Endothelial cell of umbilical vein (primary cell): ENCODE data around the gene SKI. TPM values are rescaled to one million over a fixed set of nuclear protein-coding genes. Genes with fewer than 3 reads are reported as not detected.

Source experiments
- BruUV-seq: library from RNA; stranded (reverse); fragments of 400-500 nt; replicated peaks from 2 replicates; lab custom pipeline; 2021; lab: Mats Ljungman, UMichigan
- CTCF ChIA-PET: fragments of 300-600, 350-600 bp; sonication (Branson Sonifier 250); formaldehyde crosslinking; loops from one replicate; lab custom pipeline; 2021; ENCODE audit warnings: antibody characterized with exemption, inconsistent platforms; lab: Charles Lee
- POLR2A ChIA-PET: fragments of 300-600, 350-600 bp; sonication (Branson Sonifier 250); formaldehyde crosslinking; loops from one replicate; lab custom pipeline; 2021; ENCODE audit warnings: antibody characterized with exemption, inconsistent platforms; lab: Charles Lee
- DNase-seq: peaks from one replicate; pipeline ENCODE4 v3.0.0-alpha.2; 2011; ENCODE audit warnings: low read depth, low spot score
- FAIRE-seq: peaks from 2 replicates; lab custom pipeline; 2011; peaks lifted over from hg19 to GRCh38; lab: Jason Lieb, UNC
- H2AFZ ChIP-seq: 2 replicates; pipeline ENCODE4 v1.6.0; 2012; ENCODE audit warnings: low read depth, low read length, control low read depth, inconsistent platforms
- H3K27ac ChIP-seq: 2 replicates; pipeline ENCODE4 v1.5.1; 2011; ENCODE audit warnings: low read depth, mild to moderate bottlenecking, control low read depth, low read length, moderate library complexity; ENCODE audit not compliant: insufficient read depth
- H3K27me3 ChIP-seq, 2 experiments: 2 replicates each; pipeline versions ENCODE4 v1.6.0 to v1.6.1; 2011; ENCODE audit warnings: low read length in 2 of 2, mixed read lengths in 1 of 2; ENCODE audit not compliant: control insufficient read depth in 2 of 2, insufficient read depth in 2 of 2
- H3K36me3 ChIP-seq, 2 experiments: 2 replicates in 1 of 2; 3 replicates in 1 of 2; pipeline ENCODE4 v1.5.1; 2011; ENCODE audit warnings: low read length in 2 of 2, mild to moderate bottlenecking in 1 of 2, moderate library complexity in 1 of 2; ENCODE audit not compliant: control insufficient read depth in 2 of 2, insufficient read depth in 2 of 2; ENCODE audit errors: extremely low read depth in 1 of 2
- H3K4me1 ChIP-seq: 3 replicates; pipeline ENCODE4 v1.5.1; 2011; ENCODE audit warnings: mild to moderate bottlenecking, low read length; ENCODE audit not compliant: control insufficient read depth, insufficient read depth; ENCODE audit errors: extremely low read depth
- H3K4me2 ChIP-seq: 2 replicates; pipeline ENCODE4 v1.6.1; 2011; ENCODE audit warnings: low read length, control low read depth, mixed read lengths; ENCODE audit not compliant: insufficient read depth
- H3K4me3 ChIP-seq, 3 experiments: fragments of 200-600 bp in 1 of 3; sonication (generic), shearing (Covaris generic) in 1 of 3; replicated peaks in 1 of 3; 2 replicates each; pipeline ENCODE4 v1.5.1; 2011 to 2016; ENCODE audit warnings: control low read depth in 3 of 3, low read length in 3 of 3, mild to moderate bottlenecking in 2 of 3, inconsistent platforms in 1 of 3, low read depth in 1 of 3, moderate library complexity in 1 of 3; ENCODE audit not compliant: insufficient read depth in 1 of 3
- H3K79me2 ChIP-seq: 2 replicates; pipeline ENCODE4 v1.6.0; 2012; ENCODE audit warnings: low read length, inconsistent platforms; ENCODE audit not compliant: control insufficient read depth, insufficient read depth
- H3K9ac ChIP-seq: replicated peaks from 2 replicates; pipeline ENCODE3; 2011; ENCODE audit warnings: low read length, control low read depth; ENCODE audit not compliant: insufficient read depth; ENCODE audit errors: extremely low read depth
- H3K9me1 ChIP-seq: replicated peaks from 3 replicates; pipeline ENCODE4 v1.6.0; 2011; ENCODE audit warnings: mild to moderate bottlenecking, low read length; ENCODE audit not compliant: control insufficient read depth, insufficient read depth; ENCODE audit errors: extremely low read depth
- H3K9me3 ChIP-seq: replicated peaks from 2 replicates; pipeline ENCODE4 v1.5.1; 2012; ENCODE audit warnings: low read length, inconsistent platforms; ENCODE audit not compliant: control insufficient read depth, insufficient read depth
- H4K20me1 ChIP-seq: replicated peaks from 2 replicates; pipeline ENCODE3; 2011; ENCODE audit warnings: mild to moderate bottlenecking, low read length; ENCODE audit not compliant: control insufficient read depth, insufficient read depth; ENCODE audit errors: extremely low read depth
- EZH2 ChIP-seq: IDR thresholded peaks from 2 replicates; pipeline ENCODE4 v1.6.1; 2012; ENCODE audit warnings: borderline replicate concordance, low read depth, mild to moderate bottlenecking, moderate library complexity, low read length, inconsistent platforms; ENCODE audit not compliant: severe bottlenecking
- FOS ChIP-seq: IDR thresholded peaks from 2 replicates; pipeline ENCODE4 v1.6.1; 2011; ENCODE audit warnings: mild to moderate bottlenecking, low read length, moderate library complexity, borderline replicate concordance; ENCODE audit not compliant: insufficient read depth
- GATA2 ChIP-seq: IDR thresholded peaks from 2 replicates; pipeline ENCODE4 v1.7.0; 2011; ENCODE audit warnings: low read depth, mild to moderate bottlenecking, moderate library complexity, mixed read lengths, low read length; ENCODE audit not compliant: insufficient read length, insufficient read depth
- JUN ChIP-seq: IDR thresholded peaks from 2 replicates; pipeline ENCODE4 v1.6.1; 2011; ENCODE audit warnings: borderline replicate concordance, low read depth; ENCODE audit not compliant: insufficient read length, insufficient read depth
- MYC ChIP-seq: IDR thresholded peaks from one replicate; pipeline ENCODE4 v1.6.1; 2011; ENCODE audit warnings: mild to moderate bottlenecking, low read depth, low read length
- POLR2A ChIP-seq: IDR thresholded peaks from 2 replicates; pipeline ENCODE4 v1.6.1; 2012; ENCODE audit warnings: low read depth, mild to moderate bottlenecking, control low read depth, low read length
- POLR2AphosphoS5 ChIP-seq: IDR thresholded peaks from 2 replicates; pipeline ENCODE4 v1.6.1; 2012; ENCODE audit warnings: low read depth, mild to moderate bottlenecking, control low read depth, low read length, moderate library complexity; ENCODE audit not compliant: insufficient read depth
- dilution Hi-C: fragments of 300-500 bp; cut with MboI; formaldehyde crosslinking; loops from one replicate; pipeline ENCODE4 v1.15.0; 2019; ENCODE audit warnings: low sequenced_read_pairs; ENCODE audit not compliant: extremely low pct_ligation_motif_present
- intact Hi-C: fragments of 100-400 bp; cut with micrococcal nuclease; formaldehyde crosslinking; loops from one replicate; pipeline ENCODE4 v1.10.0; 2022
- polyA plus RNA-seq, 4 experiments: library from polyadenylated mRNA; depleted of rRNA in 3 of 4; stranded (reverse) in 3 of 4; unstranded in 1 of 4; fragments of >200 nt; gene quantifications; 2 replicates each; pipeline versions ENCODE4 v1.2.1 to v1.2.3, GENCODE V29; 2011 to 2012; ENCODE audit warnings: missing spikeins in 1 of 4
- total RNA-seq: library from RNA; stranded (reverse); gene quantifications from 2 replicates; pipeline ENCODE4 v1.2.3, GENCODE V29; 2021
- TF ChIP-seq, protein P1 (sequence below): IDR thresholded peaks from 2 replicates; pipeline ENCODE4 v1.6.1; 2011; ENCODE audit not compliant: insufficient read depth, insufficient read length
- TF ChIP-seq, protein P2 (sequence below), 2 donors: IDR thresholded peaks; 1 replicate in 1 of 2; 2 replicates in 1 of 2; pipeline ENCODE4 v1.5.1; 2011; ENCODE audit warnings: low read length in 2 of 2, mild to moderate bottlenecking in 2 of 2, moderate library complexity in 2 of 2, control low read depth in 1 of 2, inconsistent platforms in 1 of 2, low read depth in 1 of 2; ENCODE audit not compliant: insufficient read depth in 1 of 2; ENCODE audit errors: extremely low read depth in 1 of 2

Gene SKI
- total and polyA plus RNA-seq, 2 donors (not counting 3 experiments of a cell fraction or from before 2014, with no cell fraction given), result 11.6 to 80.3 TPM

DNA sequence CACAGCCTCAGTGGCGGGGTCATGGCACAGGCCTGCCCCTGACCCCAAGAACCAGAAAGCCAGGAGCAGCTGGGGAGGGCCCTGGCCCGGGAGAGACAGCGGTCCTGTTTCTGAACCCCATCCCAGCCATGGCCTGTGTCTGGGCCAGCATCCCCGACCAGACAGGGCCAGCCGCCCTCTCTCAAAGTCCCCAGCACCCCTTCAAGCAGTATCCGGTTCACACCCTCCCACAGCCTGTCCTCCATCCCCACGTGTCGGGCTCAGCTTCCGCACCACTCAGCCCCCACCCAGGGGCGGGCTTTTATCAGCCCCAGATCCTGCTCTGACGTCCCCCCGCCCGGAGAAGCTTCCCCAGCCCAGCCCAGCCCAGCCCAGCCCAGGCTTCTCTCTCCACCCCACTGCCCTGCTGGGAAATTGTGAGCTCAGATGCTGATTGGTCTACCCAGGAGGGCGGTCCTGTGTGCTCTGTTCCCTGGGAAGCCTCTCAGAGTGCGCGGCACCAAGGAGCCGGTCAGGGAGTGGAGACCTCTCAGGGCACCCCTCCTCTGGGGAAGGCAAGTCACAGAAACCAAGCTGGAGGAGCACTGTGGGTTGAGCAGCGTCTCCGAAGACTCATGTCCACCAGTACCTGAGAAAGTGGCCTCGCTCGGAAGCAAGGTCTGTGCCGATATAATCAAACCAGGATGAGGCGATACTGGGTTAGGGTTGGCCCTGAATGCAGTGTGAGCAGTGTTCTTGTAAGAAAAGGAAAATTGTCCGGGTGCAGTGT is 28.9 kb upstream of the SKI start:
- ChIA-PET POLR2A (interaction anchor here (0.6 to 1.7 kb wide), 9 partner anchors 8 to 1152 kb away, joined by 3 to 9 read pairs (median 5); no protein-coding TSS in a partner anchor), CTCF (interaction anchor here (0.6 to 12.3 kb wide), 15 partner anchors 10 to 215 kb away, joined by 3 to 631 read pairs (median 4); partner anchors contain the start of genes MORN1 and RER1)
- TF ChIP-seq, protein P1, sequence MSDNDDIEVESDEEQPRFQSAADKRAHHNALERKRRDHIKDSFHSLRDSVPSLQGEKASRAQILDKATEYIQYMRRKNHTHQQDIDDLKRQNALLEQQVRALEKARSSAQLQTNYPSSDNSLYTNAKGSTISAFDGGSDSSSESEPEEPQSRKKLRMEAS, result peak; percentile 2
- TF ChIP-seq POLR2A (peak; percentile 72), FOS (no peak), POLR2AphosphoS5 (peak; percentile 46), GATA2 (no peak), MYC (peak; percentile 58), EZH2 (no peak), JUN (no peak)
- TF ChIP-seq, protein P2, sequence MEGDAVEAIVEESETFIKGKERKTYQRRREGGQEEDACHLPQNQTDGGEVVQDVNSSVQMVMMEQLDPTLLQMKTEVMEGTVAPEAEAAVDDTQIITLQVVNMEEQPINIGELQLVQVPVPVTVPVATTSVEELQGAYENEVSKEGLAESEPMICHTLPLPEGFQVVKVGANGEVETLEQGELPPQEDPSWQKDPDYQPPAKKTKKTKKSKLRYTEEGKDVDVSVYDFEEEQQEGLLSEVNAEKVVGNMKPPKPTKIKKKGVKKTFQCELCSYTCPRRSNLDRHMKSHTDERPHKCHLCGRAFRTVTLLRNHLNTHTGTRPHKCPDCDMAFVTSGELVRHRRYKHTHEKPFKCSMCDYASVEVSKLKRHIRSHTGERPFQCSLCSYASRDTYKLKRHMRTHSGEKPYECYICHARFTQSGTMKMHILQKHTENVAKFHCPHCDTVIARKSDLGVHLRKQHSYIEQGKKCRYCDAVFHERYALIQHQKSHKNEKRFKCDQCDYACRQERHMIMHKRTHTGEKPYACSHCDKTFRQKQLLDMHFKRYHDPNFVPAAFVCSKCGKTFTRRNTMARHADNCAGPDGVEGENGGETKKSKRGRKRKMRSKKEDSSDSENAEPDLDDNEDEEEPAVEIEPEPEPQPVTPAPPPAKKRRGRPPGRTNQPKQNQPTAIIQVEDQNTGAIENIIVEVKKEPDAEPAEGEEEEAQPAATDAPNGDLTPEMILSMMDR (IDR thresholded peaks at IDR 0.05; ENCODE audit: extremely low read depth in 1 of 2, insufficient read depth in 1 of 2, low read depth in 1 of 2, low read length in 2 of 2), result no peak
- H3K4me1 ChIP-seq, result peaks cover 6% of the 10 kb centered on the region
- peak overlapping the region; percentile 77 for H3K9ac ChIP-seq
- FAIRE-seq (peak; percentile 96), DNase-seq (peak; percentile 89)
- H2AFZ ChIP-seq, result peak overlapping the region; percentile 98
- H3K9me1 ChIP-seq, result no peaks in the 10 kb centered on the region
- H3K9me3 ChIP-seq, result no peaks in the 10 kb centered on the region
- no peaks in the 10 kb centered on the region for H4K20me1 ChIP-seq
- no peaks in the 10 kb centered on the region for H3K36me3 ChIP-seq
- H3K27ac ChIP-seq, result peak overlapping the region; percentile 62
- peak overlapping the region; percentile 46 to 85 (median 81) for H3K4me3 ChIP-seq
- intact Hi-C loops, result loop anchor here (1.0 to 10.0 kb wide), 5 partner anchors 28 to 1226 kb away; partner anchors contain the start of gene PRXL2B
- dilution Hi-C loops, result loop anchor here (10.0 kb wide), 1 partner anchor 176 kb away; no protein-coding TSS in a partner anchor
- H3K4me2 ChIP-seq, result peak overlapping the region; percentile 97
- no peaks in the 10 kb centered on the region for H3K79me2 ChIP-seq
- H3K27me3 ChIP-seq, result no peaks in the 10 kb centered on the region
- BruUV-seq, result no TSS peak
